Stomach (tissue), 9 donors: ENCODE data around the gene RNU7-1. TPM values are rescaled to one million over a fixed set of nuclear protein-coding genes. Genes with fewer than 3 reads are reported as not detected.

Experiments used
- DNase-seq, 2 donors: peaks; one replicate each; pipeline versions ENCODE4 v3.0.0 to v3.0.0-alpha.2; 2013 to 2019
- H3K27ac ChIP-seq, 5 donors: fragments of 200-600 bp in 4 of 5; sonication (generic) in 4 of 5; one replicate each; pipeline ENCODE4 v1.5.1; 2013 to 2019; ENCODE audit warnings: mild to moderate bottlenecking in 1 of 5, moderate library complexity in 1 of 5
- H3K27me3 ChIP-seq, 3 donors: fragments of 200-600 bp; sonication (generic); one replicate each; pipeline ENCODE4 v1.5.1; 2017 to 2019; ENCODE audit warnings: mixed run types in 1 of 3
- H3K36me3 ChIP-seq, 4 donors: fragments of 200-600 bp; sonication (generic); 1 replicate in 3 of 4; 2 replicates in 1 of 4; pipeline ENCODE4 v1.5.1; 2016 to 2019
- H3K4me1 ChIP-seq, 4 donors: fragments of 200-600 bp; sonication (generic); one replicate each; pipeline ENCODE4 v1.5.1; 2016 to 2019
- H3K4me3 ChIP-seq, 4 donors: fragments of 200-600 bp; sonication (generic) in 3 of 4; one replicate each; pipeline ENCODE4 v1.5.1; 2016 to 2019; ENCODE audit warnings: mild to moderate bottlenecking in 1 of 4
- H3K9me3 ChIP-seq, 4 donors: fragments of 200-600 bp; sonication (generic); one replicate each; pipeline ENCODE4 v1.5.1; 2016 to 2019
- CTCF ChIP-seq, 7 experiments: fragments of 450-650 bp in 4 of 7; fragments of 200-600 bp in 3 of 7; sonication (generic) in 3 of 7; IDR thresholded peaks; one replicate each; pipeline ENCODE4 v1.5.1; 2016 to 2019; ENCODE audit warnings: antibody characterized with exemption in 7 of 7, control low read depth in 2 of 7, mild to moderate bottlenecking in 1 of 7
- EP300 ChIP-seq: sonication (generic); formaldehyde crosslinking; IDR thresholded peaks from one replicate; pipeline ENCODE4 v1.6.1; 2017; ENCODE audit warnings: antibody characterized with exemption
- POLR2A ChIP-seq, 4 donors: fragments of 450-650 bp; IDR thresholded peaks; one replicate each; pipeline ENCODE4 v1.6.1; 2016; ENCODE audit warnings: antibody characterized with exemption in 4 of 4, control low read depth in 2 of 4, mild to moderate bottlenecking in 1 of 4, moderate library complexity in 1 of 4
- POLR2AphosphoS5 ChIP-seq, 3 donors: sonication (generic); formaldehyde crosslinking; IDR thresholded peaks; one replicate each; pipeline ENCODE4 v1.6.1; 2016; ENCODE audit warnings: antibody characterized with exemption in 3 of 3
- WGBS, 5 donors: extraction: QIAGEN DNeasy Blood & Tissue Kit in 3 of 5; methylation state at CpG; one replicate each; pipeline versions ENCODE4 v1.1.5 to v1.1.7; 2013 to 2018; 5-methylcytosine and 5-hydroxymethylcytosine counted together
- intact Hi-C: fragments of 100-400 bp; cut with DNase I; formaldehyde crosslinking; loops from one replicate; pipeline ENCODE4 v1.15.1; 2023; ENCODE audit warnings: low total_unique reads
- polyA plus RNA-seq, 3 donors: library from polyadenylated mRNA; stranded (reverse); fragments of 200-250 nt; gene quantifications; one replicate each; pipeline ENCODE4 v1.2.3, GENCODE V29; 2013
- total RNA-seq, 5 donors: library from RNA; depleted of rRNA; stranded (reverse); fragments of >200 nt; gene quantifications; one replicate each; pipeline versions ENCODE4 v1.1.0 to v1.2.3, GENCODE V29; 2014 to 2016
- donor health status: healthy with polysubstance abuse.
- donor health status: Bipolar disorder and iron deficiency.
- donor health status: healthy.

RNU7-1 gene
- total and polyA plus RNA-seq, 8 donors = not detected

GRCh38 chr12:6935371-6936193 is 8.0 kb upstream of the RNU7-1 start:
- Histone ChIP-seq H3K27me3 (no peaks in the 10 kb centered on the region), H3K36me3 (peaks cover 20 to 57% (median 53%) of the 10 kb centered on the region in 4 donors), H3K4me3 (no peak overlapping the region), H3K4me1 (peaks cover 30 to 95% (median 68%) of the 10 kb centered on the region in 4 donors), H3K9me3 (no peaks in the 10 kb centered on the region), H3K27ac (peak overlapping the region; percentile 9 to 98 (median 91))
- TF ChIP-seq CTCF (IDR thresholded peaks at IDR 0.05) (no peak), EP300 (no peak), POLR2A (IDR thresholded peaks at IDR 0.05) (no peak), POLR2AphosphoS5 (IDR thresholded peaks at IDR 0.05) (no peak)
- no peak for DNase-seq
- intact Hi-C loops = no loop called here
- WGBS, 5 donors = 63 to 77% (median 67%) methylated on average over 12 to 14 of the region's 14 CpGs

GRCh38 chr12:6936194-6936635 is 7.4 kb upstream of the RNU7-1 start:
- 78 to 95% (median 85%) methylated on average over 3 of the region's 3 CpGs for WGBS, 5 donors
- TF ChIP-seq POLR2A (IDR thresholded peaks at IDR 0.05) = no peak
- no peak for TF ChIP-seq EP300
- TF ChIP-seq POLR2AphosphoS5 (IDR thresholded peaks at IDR 0.05) = no peak
- TF ChIP-seq CTCF (IDR thresholded peaks at IDR 0.05) = no peak
- intact Hi-C loops = no loop called here
- Histone ChIP-seq H3K27me3 (no peaks in the 10 kb centered on the region), H3K4me3 (no peak overlapping the region), H3K27ac (peak overlapping the region; percentile 91 to 98 (median 92)), H3K4me1 (peaks cover 30 to 90% (median 65%) of the 10 kb centered on the region in 4 donors), H3K36me3 (peaks cover 26 to 64% (median 59%) of the 10 kb centered on the region in 4 donors), H3K9me3 (no peaks in the 10 kb centered on the region)
- DNase-seq = no peak

GRCh38 chr12:6936636-6937480 is 6.8 kb upstream of the RNU7-1 start:
- Histone ChIP-seq H3K36me3 (peaks cover 33 to 70% (median 65%) of the 10 kb centered on the region in 4 donors), H3K4me3 (peak overlapping the region; percentile 56 to 72 (median 62)), H3K27me3 (no peaks in the 10 kb centered on the region), H3K4me1 (peaks cover 26 to 90% (median 66%) of the 10 kb centered on the region in 4 donors), H3K27ac (peak overlapping the region; percentile 91 to 98 (median 92)), H3K9me3 (no peaks in the 10 kb centered on the region)
- TF ChIP-seq POLR2AphosphoS5 (IDR thresholded peaks at IDR 0.05) (no peak), POLR2A (IDR thresholded peaks at IDR 0.05) (no peak), EP300 (no peak), CTCF (IDR thresholded peaks at IDR 0.05) (no peak)
- peak in 1 of 2 donors; percentile 83 for DNase-seq
- WGBS, 5 donors = 19 to 36% (median 23%) methylated on average over 21 to 36 of the region's 36 CpGs
- intact Hi-C loops = no loop called here
